ENCODE measurements around the gene ABLIM2. TPM values are rescaled to one million over a fixed set of nuclear protein-coding genes. Genes with fewer than 3 reads are reported as not detected.

Gene ABLIM2
- total RNA-seq, 3 donors from 2014 or later (not counting 1 experiment from before 2014, with no cell fraction given) = 0.71 to 2.8 (median 1.3) TPM

GRCh38 chr4:7987148-7987989 is 171.2 kb downstream of the ABLIM2 start:
- Histone ChIP-seq H3K27me3 (ENCODE audit: control insufficient read depth, insufficient read depth, low read length) (no peaks in the 10 kb centered on the region), H3K4me1 (ENCODE audit: control insufficient read depth, insufficient read depth, low read length) (peaks cover 12% of the 10 kb centered on the region), H3K27ac (ENCODE audit: low read length) (no peak overlapping the region), H3K36me3 (ENCODE audit: control insufficient read depth, insufficient read depth, low read length) (no peaks in the 10 kb centered on the region), H3K4me3 (ENCODE audit: low read length) (no peak overlapping the region), H3K9me3 (ENCODE audit: control insufficient read depth, insufficient read depth, low read length) (no peaks in the 10 kb centered on the region)
- H3K9me3 Mint-ChIP-seq = no peaks in the 10 kb centered on the region
- H3K27me3 Mint-ChIP-seq (ENCODE audit: low read depth in 2 of 2) = peaks cover 6 to 7% of the 10 kb centered on the region in 2 donors
- no peak overlapping the region for H3K4me3 Mint-ChIP-seq
- ATAC-seq = peak; percentile 72 to 94 (median 89)
- TF ChIP-seq, protein P1, sequence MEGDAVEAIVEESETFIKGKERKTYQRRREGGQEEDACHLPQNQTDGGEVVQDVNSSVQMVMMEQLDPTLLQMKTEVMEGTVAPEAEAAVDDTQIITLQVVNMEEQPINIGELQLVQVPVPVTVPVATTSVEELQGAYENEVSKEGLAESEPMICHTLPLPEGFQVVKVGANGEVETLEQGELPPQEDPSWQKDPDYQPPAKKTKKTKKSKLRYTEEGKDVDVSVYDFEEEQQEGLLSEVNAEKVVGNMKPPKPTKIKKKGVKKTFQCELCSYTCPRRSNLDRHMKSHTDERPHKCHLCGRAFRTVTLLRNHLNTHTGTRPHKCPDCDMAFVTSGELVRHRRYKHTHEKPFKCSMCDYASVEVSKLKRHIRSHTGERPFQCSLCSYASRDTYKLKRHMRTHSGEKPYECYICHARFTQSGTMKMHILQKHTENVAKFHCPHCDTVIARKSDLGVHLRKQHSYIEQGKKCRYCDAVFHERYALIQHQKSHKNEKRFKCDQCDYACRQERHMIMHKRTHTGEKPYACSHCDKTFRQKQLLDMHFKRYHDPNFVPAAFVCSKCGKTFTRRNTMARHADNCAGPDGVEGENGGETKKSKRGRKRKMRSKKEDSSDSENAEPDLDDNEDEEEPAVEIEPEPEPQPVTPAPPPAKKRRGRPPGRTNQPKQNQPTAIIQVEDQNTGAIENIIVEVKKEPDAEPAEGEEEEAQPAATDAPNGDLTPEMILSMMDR (IDR thresholded peaks at IDR 0.05) = peak; percentile 88
- peak; percentile 74 to 89 for DNase-seq
- H3K27ac Mint-ChIP-seq = no peak overlapping the region
- no peaks in the 10 kb centered on the region for H3K36me3 Mint-ChIP-seq
- 44% methylated on average over 9 of the region's 10 CpGs for WGBS (ENCODE audit: insufficient coverage)
- peaks cover 6 to 15% of the 10 kb centered on the region in 2 donors for H3K4me1 Mint-ChIP-seq
- intact Hi-C loops (cut with micrococcal nuclease) = loop anchor here (1.0 to 10.0 kb wide), 4 partner anchors 50 to 793 kb away; partner anchors contain the start of genes AFAP1 and SORCS2

DNA sequence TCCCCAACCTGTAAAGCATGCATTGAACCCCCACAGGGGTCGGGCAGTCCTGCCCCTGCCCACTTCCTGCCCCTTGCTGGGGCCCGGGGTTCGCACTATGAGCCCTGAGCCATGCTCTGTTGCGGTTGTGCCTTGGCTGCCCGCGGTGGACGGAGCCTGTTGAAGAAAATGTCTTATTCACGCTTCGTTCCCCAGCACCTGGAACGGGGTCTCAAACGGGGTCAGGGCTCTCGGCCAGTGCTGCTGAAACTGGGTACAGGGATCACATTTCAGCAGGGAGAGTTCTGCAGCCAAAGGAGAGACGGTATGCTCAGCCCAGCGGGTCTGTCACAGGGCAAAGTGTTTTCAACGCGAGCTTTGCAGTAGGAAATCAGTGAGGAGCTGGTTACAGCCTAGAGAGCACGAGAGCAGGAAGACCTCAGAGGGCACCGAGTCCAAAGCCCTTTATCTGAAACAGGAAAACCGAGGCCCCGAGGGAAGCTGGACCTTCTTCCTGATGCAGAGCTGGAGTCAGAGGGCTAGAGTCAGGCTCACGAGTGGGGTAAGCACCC is 172.6 kb downstream of the ABLIM2 start:
- Histone ChIP-seq H3K9me3 (ENCODE audit: control insufficient read depth, insufficient read depth, low read length) (no peaks in the 10 kb centered on the region), H3K27me3 (ENCODE audit: control insufficient read depth, insufficient read depth, low read length) (no peaks in the 10 kb centered on the region), H3K4me1 (ENCODE audit: control insufficient read depth, insufficient read depth, low read length) (peaks cover 22% of the 10 kb centered on the region), H3K36me3 (ENCODE audit: control insufficient read depth, insufficient read depth, low read length) (no peaks in the 10 kb centered on the region), H3K27ac (ENCODE audit: low read length) (no peak overlapping the region), H3K4me3 (ENCODE audit: low read length) (no peak overlapping the region)
- TF ChIP-seq, protein P1 (IDR thresholded peaks at IDR 0.05) = no peak
- Mint-ChIP-seq H3K36me3 (no peaks in the 10 kb centered on the region), H3K27me3 (ENCODE audit: low read depth in 2 of 2) (peaks cover 6 to 7% of the 10 kb centered on the region in 2 donors), H3K27ac (peak overlapping the region in 1 of 2 donors; percentile 76), H3K4me3 (peak overlapping the region; percentile 73), H3K9me3 (no peaks in the 10 kb centered on the region), H3K4me1 (peaks cover 13 to 29% of the 10 kb centered on the region in 2 donors)
- DNase-seq = no peak
- ATAC-seq = peak in 1 of 3 donors; percentile 32
- intact Hi-C loops (cut with micrococcal nuclease) = loop anchor here (5.0 to 10.0 kb wide), 2 partner anchors 49 to 791 kb away; partner anchors contain the start of genes AFAP1 and SORCS2
- WGBS (ENCODE audit: insufficient coverage) = 7% methylated on average over 21 of the region's 21 CpGs

DNA sequence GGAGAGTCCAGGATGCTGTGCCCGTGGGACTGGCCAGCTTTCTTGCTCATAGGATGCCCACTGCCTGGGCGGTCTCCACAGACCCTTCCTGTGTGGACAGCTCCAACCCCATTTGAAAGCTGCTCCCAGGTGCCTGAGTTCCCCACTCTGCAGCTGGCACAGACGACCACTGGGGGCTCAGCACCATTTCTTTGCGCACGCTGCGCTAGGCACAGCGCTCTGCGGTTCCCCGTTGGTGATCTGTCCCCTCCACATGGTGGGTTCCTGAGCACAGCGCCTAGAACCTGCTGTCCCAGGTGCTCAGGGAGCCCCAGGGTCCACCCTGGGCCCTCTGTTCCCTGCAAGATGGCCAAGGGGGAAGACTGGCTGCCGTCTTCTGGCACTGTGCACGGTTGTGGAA is 173.5 kb downstream of the ABLIM2 start:
- no peaks in the 10 kb centered on the region for H3K36me3 ChIP-seq (ENCODE audit: control insufficient read depth, insufficient read depth, low read length)
- H3K4me3 ChIP-seq (ENCODE audit: low read length) = no peak overlapping the region
- H3K27ac Mint-ChIP-seq = no peak overlapping the region
- WGBS (ENCODE audit: insufficient coverage) = 82% methylated on average over 12 of the region's 12 CpGs
- no peak overlapping the region for H3K27ac ChIP-seq (ENCODE audit: low read length)
- intact Hi-C loops (cut with micrococcal nuclease) = loop anchor here (5.0 to 10.0 kb wide), 2 partner anchors 48 to 790 kb away; partner anchors contain the start of genes AFAP1 and SORCS2
- H3K9me3 Mint-ChIP-seq = no peaks in the 10 kb centered on the region
- TF ChIP-seq, protein P1 (IDR thresholded peaks at IDR 0.05) = no peak
- no peaks in the 10 kb centered on the region for H3K27me3 ChIP-seq (ENCODE audit: control insufficient read depth, insufficient read depth, low read length)
- H3K4me1 ChIP-seq (ENCODE audit: control insufficient read depth, insufficient read depth, low read length) = peaks cover 22% of the 10 kb centered on the region
- H3K27me3 Mint-ChIP-seq (ENCODE audit: low read depth in 2 of 2) = peaks cover 6 to 7% of the 10 kb centered on the region in 2 donors
- DNase-seq = no peak
- no peak for ATAC-seq
- H3K4me1 Mint-ChIP-seq = peaks cover 14 to 29% of the 10 kb centered on the region in 2 donors
- no peaks in the 10 kb centered on the region for H3K9me3 ChIP-seq (ENCODE audit: control insufficient read depth, insufficient read depth, low read length)
- no peak overlapping the region for H3K4me3 Mint-ChIP-seq
- H3K36me3 Mint-ChIP-seq = no peaks in the 10 kb centered on the region
